Measurements from ENCODE around the gene FAM78B. TPM values are rescaled to one million over a fixed set of nuclear protein-coding genes. Genes with fewer than 3 reads are reported as not detected.

The FAM78B gene
- total RNA-seq, 3 donors from 2014 or later = 1.3 to 3.7 (median 2.2) TPM

DNA sequence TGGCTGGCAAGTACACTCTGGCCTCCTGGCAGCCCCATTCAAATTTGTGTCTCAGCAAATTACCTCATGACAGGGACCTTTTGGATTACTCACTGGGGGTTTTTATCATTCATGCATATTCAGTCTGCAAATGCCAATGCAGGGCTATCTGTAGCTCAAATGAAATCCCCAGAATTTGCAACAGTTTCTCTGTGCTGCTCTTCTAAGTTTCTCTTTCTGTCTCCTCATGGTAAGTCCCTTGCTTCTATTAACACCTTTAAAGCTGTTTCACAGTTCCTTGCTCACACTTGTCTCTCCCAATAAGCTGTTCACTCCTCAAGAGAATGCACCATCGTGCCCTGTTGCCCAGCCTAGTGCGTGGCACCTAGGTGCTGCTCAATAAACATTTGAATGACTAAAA, 3.3 kb upstream of the FAM78B start:
- Histone ChIP-seq H3K4me3 (no peak overlapping the region), H3K36me3 (ENCODE audit: low read depth) (no peaks in the 10 kb centered on the region), H3K4me1 (ENCODE audit: low read depth) (peaks cover 18% of the 10 kb centered on the region), H3K9me3 (no peaks in the 10 kb centered on the region)
- DNase-seq = no peak
- intact Hi-C loops (cut with DNase I, micrococcal nuclease) = no loop called here
- TF ChIP-seq CTCF (IDR thresholded peaks at IDR 0.05) = no peak
- ATAC-seq = no peak

GRCh38 chr1:166169182-166169581, 2.4 kb upstream of the FAM78B start:
- ATAC-seq = no peak

DNA sequence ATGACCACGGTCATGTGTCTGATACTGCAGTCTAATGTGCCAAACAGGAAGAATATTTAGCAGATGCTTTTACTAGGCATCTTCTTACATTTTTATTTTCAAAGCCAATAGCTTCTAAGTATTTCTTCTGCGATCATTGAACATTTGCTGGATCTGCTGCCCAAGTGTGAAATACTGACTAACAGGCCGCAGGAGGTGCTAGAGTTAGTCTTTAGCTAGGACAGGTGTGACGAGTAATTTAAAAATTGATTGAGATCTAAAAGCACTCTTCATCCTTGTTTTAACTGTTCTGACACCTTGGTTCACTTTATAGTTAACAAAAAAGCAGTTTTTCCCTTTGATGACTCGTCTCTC, 748 bp upstream of the FAM78B start:
- no peaks in the 10 kb centered on the region for H3K36me3 ChIP-seq (ENCODE audit: low read depth)
- TF ChIP-seq CTCF (IDR thresholded peaks at IDR 0.05) = no peak
- no peaks in the 10 kb centered on the region for H3K9me3 ChIP-seq
- H3K4me3 ChIP-seq = no peak overlapping the region
- ATAC-seq = peak; percentile 27
- intact Hi-C loops (cut with DNase I, micrococcal nuclease) = no loop called here
- peaks cover 24% of the 10 kb centered on the region for H3K4me1 ChIP-seq (ENCODE audit: low read depth)
- DNase-seq = peak in 1 of 3 donors; percentile 18

More at GRCh38 chr1:166169182-166169581, 2.4 kb upstream of the FAM78B start:
- Histone ChIP-seq H3K4me1 (ENCODE audit: low read depth) (peaks cover 24% of the 10 kb centered on the region), H3K4me3 (no peak overlapping the region), H3K9me3 (no peaks in the 10 kb centered on the region), H3K36me3 (ENCODE audit: low read depth) (no peaks in the 10 kb centered on the region)
- TF ChIP-seq CTCF (IDR thresholded peaks at IDR 0.05) = no peak
- no peak for DNase-seq
- intact Hi-C loops (cut with DNase I, micrococcal nuclease) = no loop called here

- ATAC-seq = no peak
- DNase-seq = no peak
- Histone ChIP-seq H3K9me3 (no peaks in the 10 kb centered on the region), H3K4me3 (peak overlapping the region; percentile 30), H3K4me1 (ENCODE audit: low read depth) (peaks cover 16% of the 10 kb centered on the region), H3K36me3 (ENCODE audit: low read depth) (no peaks in the 10 kb centered on the region)
- no peak for TF ChIP-seq CTCF (IDR thresholded peaks at IDR 0.05)
- intact Hi-C loops (cut with DNase I, micrococcal nuclease) = no loop called here
Observed at GRCh38 chr1:166166329-166166697, 488 bp downstream of the FAM78B start.

DNA sequence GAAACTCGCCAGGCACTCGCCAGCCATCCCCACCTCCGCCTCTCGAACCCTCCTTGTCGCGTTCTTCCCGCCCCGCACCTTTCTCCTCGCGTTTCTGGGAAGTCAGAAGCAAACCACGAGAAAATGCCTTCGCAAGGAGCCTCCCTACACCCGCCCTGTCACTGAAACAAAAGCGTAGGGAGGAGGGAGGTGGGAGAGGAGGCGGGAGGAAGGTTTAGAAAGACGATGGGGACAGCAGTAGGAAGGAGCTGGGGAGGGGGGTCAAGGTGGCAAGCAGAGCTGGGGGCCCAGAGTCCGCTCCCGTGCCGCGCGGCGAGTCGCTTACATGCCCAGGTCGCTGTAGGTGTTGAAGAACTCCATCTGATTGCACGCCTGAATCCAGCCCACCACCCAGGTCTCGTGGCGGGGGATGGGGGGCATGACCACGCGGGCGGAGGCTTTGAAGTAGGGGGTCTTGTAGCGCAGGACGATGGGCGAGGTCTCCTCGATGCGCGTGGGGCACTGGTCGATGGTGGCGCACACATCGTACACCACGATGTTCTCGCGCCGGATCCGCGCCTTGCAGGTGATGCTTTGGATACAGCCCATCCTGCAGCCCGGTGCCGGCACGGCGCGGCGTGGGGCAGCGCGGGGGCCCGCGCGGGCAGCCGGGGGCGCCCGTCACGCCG, 1.0 kb downstream of the FAM78B start:
- H3K4me1 ChIP-seq (ENCODE audit: low read depth) = peaks cover 16% of the 10 kb centered on the region
- intact Hi-C loops (cut with DNase I, micrococcal nuclease) = no loop called here
- no peak for TF ChIP-seq CTCF (IDR thresholded peaks at IDR 0.05)
- no peak overlapping the region for H3K4me3 ChIP-seq
- peak; percentile 25 to 57 (median 44) for DNase-seq
- no peak for ATAC-seq
- no peaks in the 10 kb centered on the region for H3K9me3 ChIP-seq
- no peaks in the 10 kb centered on the region for H3K36me3 ChIP-seq (ENCODE audit: low read depth)

All from mucosa of descending colon (tissue), 3 donors.